Amniotic epithelial cell (primary cell): Measurements from ENCODE around the gene ZNF213.
"Not testable (repeated sequence)": the region's sequence is repeated elsewhere in the genome, so short reads cannot be mapped to it uniquely, and the experiment has no call there.

Experiments
- DNase-seq: peaks from one replicate; pipeline ENCODE4 v3.0.0-alpha.2; 2010; ENCODE audit warnings: low read depth

ZNF213 gene

DNA sequence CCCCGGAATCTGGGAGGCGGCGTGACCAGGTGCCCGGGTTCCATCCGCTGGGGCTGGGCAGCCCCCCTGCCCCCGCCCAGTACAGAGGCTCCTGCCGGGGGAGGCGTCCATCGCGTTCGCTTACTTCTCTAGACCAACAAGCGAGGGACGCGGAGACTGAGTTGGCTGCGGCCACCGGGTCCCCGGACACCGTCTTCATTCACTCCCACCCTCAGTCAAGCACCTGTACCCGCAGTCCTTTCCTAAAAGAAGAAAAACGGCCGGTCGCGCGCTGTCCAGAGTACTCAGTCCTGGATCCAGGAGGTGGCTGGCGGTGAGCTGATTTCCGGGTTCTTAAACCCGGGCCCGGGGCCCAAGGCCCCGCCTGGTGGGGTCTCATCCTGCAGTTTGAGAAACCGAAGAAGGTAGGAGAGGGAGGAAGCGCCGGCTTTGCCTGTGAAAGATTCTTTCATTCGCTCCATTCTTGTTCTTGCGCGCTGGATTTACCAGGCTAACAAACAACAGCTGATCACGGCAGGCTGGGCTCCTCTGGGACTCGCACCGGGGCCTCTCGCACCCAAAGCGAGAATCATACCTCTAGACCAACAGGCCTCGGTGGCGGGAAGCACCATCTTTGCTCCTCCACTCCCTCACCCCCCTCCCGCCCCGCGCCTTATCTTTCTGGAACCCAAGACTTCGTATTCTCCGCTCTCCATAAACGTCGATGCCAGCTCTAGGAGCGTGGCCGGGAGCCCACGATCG, 35.8 kb downstream of the ZNF213 start:
- DNase-seq, result no peak

DNA sequence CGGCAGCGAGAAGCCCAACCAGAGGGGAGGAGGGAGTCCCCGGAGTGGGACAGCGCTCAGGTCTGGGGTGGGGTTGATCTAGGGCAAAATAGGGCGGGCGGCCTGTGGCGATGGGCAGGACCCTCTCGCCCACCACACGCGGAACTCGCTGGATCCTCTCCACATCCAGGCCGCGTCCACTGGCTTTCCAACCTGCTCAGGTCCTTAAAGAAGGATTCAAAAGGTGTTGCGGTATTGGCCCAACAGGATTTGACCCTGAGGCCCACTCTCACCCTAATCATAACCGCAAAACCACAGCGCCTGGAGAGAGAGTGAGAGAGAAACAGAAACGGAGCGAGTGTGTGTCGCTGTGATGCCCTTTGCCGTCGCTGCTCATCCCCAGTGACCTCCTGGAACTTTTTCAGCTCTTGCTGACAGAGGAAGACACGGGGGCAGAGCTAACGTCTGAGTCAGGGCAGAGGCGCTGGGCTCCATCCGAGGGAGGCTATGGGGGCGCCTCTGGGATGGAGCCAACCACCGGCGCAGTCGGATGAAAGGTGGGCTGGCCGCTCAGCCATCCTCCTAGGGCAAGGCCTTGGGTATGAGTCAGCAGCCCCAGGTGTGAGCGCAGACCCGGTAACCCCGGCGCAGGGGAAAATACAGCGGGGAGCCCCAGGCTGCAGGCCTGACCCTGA, 36.5 kb downstream of the ZNF213 start:
- DNase-seq, result no peak

DNA sequence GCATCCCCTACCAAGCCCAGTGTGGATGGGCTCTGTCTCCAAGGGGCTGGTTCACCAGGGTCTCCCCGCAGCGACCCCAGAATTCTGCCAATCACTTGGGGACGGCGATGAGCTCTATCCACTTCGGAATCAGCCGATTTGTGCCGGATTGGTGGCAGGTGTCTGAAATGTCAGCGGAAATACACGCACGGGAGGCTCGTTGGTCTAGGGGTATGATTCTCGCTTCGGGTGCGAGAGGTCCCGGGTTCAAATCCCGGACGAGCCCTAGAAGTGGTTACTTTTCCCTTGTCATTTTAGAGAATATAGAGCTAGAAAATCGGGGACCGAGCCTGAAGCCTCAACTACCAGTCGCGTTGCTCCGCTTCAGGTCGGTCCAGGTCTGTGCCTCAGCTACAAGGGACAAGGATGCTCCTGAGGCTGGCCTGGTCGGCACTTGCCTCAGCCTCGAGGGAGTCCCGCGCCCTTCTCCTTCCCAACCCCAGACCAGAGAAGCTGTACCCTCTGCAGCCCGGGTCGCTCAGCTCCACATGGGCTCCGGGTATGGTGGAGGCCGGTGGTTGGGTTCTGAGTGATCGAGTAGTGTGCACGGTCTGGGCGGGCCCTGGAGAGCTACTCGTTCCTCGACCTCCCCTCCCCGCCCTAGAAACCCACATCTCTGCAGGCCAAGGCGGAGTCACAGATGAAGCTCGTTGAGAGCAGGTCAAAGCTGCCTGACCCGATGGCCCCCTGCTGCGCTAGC, 37.2 kb downstream of the ZNF213 start:
- DNase-seq, result no peak

DNA sequence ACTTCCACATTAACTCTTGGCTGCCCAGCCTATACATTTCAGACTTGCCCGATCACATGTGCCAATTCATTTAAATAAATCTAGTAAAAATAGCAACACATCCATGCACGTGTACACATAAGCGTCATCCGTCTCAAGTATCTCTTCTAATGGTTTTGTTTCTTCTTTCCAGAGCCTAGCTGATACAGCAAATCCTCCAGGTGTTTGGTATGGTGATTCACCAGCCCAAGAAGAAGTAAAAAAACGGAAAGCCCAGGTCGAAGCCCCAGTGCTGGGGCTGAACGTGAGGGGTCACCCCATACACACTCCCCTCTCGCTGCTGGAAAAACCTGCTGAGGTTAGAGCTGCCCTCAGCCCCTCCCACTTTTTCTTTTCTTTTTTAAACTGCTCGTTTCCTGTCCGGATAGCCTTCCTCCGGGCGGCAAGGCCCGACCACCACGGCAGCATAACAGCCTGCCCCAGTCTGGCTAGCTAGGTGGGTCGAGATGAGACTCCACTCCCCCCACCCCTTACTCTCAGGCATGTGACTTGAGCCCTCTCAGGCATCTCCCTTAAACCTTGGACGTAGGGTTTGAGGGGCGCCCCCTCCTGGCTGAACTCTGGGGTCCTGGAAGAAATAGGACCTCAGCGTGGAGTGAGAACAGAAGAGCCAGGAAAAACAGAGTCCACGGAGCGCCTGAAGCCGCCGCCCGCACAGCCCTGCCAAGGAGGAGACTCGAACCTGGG, 39.2 kb downstream of the ZNF213 start:
- no peak for DNase-seq

DNA sequence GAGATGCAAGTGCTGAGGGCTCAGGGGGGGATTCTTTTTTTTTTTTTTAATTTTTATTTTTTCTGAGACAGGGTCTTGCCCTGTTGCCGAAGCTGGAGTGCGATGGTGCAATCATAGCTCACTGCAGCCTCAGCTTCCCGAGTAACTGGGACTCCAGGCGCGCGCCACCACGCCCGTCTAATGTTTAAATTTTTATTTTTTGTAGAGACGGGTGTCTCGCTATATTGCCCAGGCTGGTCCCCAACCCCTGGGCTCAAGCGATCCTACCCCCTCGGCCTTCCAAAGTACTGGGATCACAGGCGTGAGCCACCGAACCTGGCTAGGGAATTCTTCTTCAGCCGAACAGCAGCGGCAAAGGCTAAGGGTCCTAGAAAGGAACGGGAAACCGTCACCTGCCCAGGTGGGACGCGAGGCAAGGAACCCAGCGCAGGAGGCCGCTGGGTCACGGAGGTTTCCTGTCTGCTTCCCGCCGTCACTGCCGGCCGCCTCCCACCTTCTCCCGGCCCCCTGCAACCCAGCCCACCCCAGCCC, 39.9 kb downstream of the ZNF213 start:
- DNase-seq, result no peak

DNA sequence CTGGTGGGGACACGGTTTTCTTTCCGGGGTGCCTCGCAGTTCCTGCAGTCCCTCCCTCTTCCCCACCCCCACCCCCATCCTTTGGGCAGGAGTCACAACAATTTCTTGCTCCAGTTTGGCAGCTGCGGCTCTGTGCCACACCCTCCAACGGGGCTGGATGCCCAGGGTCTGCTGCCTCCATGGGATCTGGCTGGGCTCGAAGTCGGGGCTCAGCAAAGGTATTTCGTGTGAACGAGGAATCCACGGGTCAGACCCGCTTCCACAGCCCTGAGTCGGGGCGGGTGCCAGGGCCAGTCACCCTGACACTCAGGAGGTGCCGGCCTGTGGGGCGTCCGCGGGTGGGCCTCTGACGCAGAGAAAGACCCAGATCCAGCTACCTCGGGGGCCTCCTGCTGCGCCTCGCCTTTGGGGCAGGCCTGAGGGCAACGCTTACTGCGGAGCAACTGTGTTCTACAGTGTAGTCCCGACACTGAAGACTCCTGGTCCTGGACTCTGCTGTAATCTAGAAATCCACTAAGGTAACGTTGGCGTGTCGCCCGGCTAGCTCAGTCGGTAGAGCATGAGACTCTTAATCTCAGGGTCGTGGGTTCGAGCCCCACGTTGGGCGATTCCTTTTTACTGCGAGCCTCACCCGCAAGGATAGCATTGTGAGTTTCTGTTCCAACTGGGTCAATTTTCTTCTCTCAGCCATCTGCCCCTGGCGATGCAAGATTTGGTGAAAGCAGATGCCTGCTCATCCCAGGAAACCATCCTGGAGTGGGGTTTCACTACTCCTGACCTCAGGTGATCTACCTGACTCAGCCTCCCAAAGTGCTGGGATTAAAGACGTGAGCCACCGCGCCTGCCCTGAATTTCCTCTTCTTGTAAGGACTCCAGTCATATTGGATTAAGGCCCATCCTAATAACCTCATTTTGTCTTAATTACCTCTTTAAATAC, 40.6 kb downstream of the ZNF213 start:
- DNase-seq, result no peak

DNA sequence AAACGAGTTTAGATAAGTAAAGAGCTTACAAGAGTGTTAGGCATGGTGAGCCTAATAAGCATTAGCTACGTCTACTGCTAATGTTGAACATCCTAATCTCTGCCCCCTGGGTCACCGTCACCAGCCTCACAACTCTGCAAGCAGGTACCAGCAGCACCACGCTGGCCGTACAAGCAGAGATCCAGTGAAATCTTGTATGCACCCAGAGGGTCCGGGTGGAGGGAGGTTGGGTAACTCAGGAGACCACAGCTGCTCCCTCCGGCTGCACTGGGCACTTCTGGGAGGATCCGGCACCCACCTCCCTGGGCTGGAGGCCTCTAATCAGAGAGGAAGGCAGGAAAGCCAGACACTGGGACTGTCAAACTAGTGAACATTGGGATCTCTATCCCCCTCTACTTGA, 44.8 kb downstream of the ZNF213 start:
- no peak for DNase-seq

DNA sequence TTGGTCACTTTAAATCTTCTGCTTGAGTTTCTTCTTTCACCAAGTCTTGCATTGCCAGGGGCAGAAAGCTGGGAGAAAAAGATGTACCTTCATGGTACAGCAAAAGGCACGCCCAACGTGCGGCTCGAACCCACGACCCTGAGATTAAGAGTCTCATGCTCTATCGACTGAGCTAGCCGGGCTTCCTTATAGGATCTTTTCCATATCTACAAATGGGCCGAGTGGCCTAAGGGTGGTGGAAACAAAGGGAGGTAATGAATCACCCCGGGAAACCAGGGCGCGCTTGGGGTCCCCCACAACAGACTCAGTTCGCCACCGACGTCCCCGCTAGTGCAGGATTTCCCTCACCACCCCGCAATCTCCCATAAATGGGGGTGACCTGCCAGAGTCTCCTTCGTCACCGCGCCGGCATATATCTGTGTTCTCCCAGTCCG, 45.6 kb downstream of the ZNF213 start:
- DNase-seq, result peak; percentile 1

DNA sequence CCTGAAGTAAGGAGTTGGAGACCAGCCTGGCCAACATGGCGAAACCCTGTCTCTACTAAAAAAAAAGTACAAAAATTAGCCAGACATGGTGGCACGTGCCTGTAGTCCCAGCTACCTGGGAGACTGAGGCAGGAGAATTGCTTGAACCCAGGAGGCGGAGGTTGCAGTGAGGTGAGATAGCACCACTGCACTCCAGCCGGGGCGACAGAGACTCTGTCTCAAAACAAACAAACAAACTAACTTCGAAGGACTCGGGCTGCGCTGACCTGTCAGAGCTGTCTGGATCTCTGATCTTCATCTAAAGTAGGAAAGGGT, 47.4 kb downstream of the ZNF213 start:
- not testable (repeated sequence) for DNase-seq

DNA sequence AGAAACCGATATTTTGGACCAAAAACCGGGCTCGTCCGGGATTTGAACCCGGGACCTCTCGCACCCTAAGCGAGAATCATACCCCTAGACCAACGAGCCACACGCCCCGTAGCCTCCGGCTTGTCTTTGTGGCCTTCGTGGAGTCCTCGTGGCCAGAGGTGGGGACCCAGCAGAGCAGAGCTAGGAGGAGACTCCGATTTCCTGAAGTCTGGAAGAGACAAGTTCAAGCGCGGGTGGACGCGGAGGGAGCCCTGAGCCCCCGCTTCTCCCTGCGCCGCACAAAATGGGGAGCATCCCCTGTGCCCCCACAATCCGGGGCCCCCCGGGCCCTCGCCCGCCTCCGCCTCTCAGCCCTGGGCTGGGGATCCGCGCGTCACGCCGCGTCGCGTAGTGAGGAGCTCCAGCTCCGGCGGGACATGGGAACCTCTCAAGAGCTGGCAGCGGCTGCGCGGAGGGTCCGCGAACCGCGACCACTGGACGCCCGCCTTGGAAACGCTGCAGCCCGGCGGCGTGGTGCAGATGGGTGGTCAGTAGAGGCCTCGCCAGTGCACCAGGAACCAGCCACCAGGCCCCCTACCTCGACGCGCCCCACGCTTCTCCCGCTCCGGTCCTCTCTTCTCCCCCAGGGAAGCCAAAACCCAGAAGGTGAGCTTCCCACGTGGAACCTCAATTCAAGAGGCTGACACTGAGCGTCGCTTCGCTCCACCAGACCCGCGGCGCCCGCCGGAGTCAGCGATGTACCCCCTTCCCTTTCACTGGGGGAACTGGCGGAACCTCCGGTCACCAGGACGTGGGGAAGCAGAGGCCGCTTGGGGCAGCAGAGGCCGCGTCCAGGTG, 48.0 kb downstream of the ZNF213 start:
- DNase-seq, result peak; percentile 28

DNA sequence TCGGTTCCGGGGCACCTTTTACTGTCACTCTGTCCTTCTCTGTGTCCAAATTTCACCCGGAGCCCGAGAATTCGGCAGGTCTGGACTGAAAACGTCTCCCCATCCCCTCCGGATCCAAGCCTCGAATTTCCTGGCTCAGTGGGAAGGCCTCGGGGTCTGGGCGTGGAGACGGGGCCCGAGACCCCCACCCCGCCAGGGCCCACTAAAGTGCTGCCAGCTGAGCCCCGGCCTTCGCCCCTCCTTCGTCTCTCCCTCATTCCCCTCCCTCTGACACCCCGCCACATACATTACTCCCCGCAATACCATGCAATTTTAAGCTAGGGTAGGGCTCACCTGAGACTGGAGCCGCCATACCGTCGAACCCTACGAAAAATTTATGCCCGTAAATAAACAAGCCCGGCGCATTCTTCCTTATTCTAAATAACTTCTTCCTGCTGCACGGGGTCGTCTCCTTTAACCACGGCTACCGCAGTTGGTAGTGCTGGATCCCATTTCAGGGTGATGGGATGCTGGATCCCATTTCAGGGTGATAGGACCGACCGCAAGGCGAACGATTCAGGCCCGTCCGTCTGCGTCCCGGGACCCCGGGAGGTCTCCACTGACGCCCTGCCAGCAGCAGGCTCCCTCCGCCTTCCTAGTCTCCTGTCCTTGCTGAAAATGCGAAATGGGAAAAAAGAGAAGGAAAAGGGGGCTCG, 48.8 kb downstream of the ZNF213 start:
- DNase-seq, result no peak

DNA sequence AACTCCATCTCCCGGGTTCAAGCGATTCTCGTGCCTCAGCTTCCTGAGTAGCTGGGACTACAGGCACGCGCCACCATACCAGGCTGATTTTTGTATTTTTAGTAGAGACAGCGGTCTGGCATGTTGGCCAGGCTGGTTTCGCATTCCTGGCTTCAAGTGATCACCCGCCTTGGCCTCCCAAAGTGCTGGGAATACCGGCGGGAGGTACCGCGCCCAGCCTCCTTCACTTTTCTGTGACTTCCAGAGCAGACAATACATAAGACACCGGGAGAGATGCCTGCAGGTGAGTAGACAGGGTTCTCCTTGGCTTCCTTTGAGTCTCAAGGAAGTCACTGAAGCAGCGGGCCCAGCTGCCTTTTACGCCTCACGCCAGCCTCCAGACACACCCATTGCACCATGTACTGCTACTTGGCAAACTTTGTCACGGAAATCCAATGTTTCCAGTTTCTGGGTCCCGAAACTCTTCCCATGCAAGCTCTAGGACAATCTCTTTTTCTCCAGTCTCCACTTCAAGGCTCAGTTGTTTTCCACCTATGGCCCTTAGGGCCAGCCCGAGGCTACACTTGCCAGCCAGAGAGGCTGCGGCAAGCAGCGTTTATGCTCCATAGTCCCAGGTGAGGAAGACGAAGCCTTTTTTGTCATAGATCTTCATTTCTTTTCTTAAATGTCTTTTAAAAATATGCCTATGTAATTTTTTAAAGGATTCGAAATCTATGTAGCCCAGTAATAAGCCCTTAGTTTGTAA, 52.3 kb downstream of the ZNF213 start:
- DNase-seq, result no peak

DNA sequence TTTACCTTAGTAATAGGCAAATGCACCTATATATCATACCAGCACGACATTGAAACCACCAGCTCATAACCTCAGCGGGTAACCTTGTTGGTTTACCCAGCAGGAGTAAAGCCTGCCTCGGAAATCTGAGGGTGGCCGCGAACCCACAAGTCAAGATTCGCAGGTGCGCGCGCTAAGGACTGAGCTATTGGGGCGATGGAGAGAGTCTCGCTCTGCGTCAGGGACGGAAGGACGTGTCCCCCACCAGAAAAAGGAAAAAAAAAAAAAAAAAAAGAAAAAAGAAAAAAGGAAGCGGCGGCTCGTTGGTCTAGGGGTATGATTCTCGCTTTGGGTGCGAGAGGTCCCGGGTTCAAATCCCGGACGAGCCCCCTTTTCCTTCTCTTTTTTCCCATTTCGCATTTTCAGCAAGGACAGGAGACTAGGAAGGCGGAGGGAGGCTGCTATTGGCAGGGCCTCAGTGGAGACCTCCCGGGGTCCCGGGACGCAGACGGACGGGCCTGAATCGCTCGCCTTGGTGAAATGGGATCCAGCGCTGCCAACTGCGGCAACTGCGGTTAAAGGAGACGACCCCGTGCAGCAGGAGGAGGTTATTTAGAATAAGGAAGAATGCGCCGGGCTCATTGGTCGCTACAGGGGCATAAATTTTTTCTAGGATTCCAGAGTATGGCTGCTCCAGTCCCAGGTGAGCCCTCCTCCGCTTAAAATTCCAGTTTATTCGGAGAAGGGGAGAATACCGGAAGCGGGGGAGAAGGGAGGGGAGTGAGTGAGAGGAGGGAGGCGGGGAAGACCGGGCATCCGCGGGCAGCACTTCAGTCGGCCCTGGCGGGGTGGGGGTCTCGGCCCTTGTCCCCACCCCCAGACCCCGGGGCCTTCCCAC, 53.2 kb downstream of the ZNF213 start, which contains the start of gene OR1F1:
TSS of gene OR1F1 (plus strand) at position 407 of the 877 bp plus-strand sequence.
- DNase-seq, result peak; percentile 62

DNA sequence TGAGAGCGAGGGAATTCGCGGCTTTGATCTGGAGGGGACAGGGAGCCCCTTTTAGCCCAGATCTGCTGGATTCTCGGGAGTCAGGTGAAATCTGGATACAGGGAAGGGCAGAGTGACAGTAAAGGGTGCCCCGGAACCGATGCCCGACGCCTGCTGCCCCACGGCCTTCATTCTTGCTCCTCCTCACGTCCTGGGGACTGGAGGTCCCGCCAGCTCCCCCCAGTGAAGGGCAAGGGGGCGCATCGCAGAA, 53.8 kb downstream of the ZNF213 start:
- no peak for DNase-seq

DNA sequence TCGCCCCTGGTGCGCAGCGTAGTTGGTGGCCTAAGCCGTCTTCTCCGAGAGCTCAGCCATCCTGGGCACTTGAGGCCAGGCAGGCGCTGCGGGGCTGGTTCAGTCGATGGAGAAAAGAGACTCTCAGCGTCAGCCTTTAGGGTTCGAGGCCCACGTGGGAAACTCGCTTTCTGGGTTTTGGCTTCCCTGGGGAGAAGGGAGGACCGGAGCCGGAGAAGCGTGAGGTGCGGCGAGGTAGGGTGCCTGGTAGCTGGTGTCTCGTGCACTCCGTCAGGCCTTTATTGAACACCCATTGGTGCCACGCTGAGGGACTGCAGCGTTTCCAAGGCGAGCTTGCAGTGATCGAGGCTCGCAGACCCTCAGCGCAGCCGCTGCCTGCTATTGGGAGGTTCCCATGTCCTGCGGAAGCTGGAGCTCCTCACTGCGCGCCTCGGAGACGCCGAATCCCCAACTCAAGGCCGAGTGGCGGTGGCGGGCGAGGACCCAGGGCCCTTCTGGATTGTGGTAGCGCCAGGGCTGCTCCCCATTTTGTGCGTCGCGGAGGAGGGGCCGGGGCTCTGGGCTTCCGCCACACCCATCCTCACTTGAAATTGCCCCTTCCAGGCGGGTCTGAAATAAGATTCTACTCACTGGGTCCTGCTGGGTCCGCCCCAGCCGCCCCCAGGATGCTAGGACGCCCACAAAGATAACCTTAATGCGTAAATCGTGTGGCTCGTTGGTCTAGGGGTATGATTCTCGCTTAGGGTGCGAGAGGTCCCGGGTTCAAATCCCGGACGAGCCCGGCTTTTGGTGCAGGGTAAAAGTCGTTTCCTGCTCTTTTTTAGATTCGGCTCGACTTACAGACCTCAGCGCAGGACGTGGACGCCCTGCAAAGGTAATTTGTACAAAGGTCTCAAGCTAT, 54.3 kb downstream of the ZNF213 start:
- peak; percentile 39 for DNase-seq

DNA sequence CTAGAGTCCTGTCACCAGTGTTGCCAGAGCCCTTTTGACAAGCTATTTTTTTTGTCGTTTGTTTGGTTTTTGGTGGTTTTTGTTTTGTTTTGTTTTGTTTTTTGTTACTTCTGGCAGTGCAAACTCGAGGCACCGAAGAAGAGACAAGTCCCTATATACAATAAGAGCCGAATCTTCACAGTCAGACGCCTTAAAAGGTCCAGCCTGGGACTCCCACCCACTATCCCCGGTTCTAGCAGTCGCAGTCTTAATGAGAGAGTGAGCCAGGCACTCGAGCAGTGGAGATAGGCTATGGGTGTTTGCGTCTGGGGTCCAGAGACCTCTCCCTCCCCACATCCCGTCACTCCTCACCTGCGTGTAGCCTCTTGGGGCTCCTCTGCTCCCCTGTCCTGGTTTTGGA, 55.0 kb downstream of the ZNF213 start:
- DNase-seq, result no peak

DNA sequence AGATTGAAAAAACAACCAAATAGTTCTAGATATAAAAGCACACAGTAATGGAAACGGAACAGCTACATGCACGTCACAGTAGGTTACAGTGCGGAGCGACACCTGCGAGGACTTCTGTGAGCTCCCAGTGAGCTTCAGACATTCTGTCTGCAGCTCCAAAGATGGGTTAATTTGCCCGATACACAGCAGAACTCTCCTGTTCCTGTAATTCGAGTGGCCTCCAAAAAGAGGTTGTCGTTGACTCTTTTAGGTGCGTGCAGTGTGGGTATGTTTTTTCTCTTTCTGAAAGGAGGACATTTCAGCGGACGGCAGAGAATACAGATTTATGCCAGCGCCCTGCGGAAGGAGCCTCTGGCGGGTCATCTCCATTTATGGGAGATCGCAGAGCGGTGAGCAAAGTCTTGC, 56.1 kb downstream of the ZNF213 start:
- DNase-seq, result no peak
